HG03175 (cell line): ENCODE measurements around the gene SKOR1.
A peak's percentile ranks its signal among the peaks of the same experiment; 100 is the strongest.

ENCODE experiments used
- ATAC-seq: cut with Tn5 transposase; IDR thresholded peaks from one replicate; pipeline ENCODE4 v1.9.1; 2021; ENCODE audit warnings: mild to moderate bottlenecking, moderate library complexity; ENCODE audit not compliant: unreplicated experiment

Gene SKOR1

GRCh38 chr15:67845974-67846373 is 20.7 kb downstream of the SKOR1 start:
- no peak for ATAC-seq

GRCh38 chr15:67849538-67849937 is 24.2 kb downstream of the SKOR1 start:
- no peak for ATAC-seq

GRCh38 chr15:67850336-67850735 is 25.0 kb downstream of the SKOR1 start:
- no peak for ATAC-seq

- ATAC-seq = no peak
These were observed 25.8 kb downstream of the SKOR1 start for GRCh38 chr15:67850994-67851571.

- no peak for ATAC-seq
These were observed 27.1 kb downstream of the SKOR1 start for GRCh38 chr15:67852418-67852817.

GRCh38 chr15:67853454-67853853 is 28.1 kb downstream of the SKOR1 start:
- no peak for ATAC-seq

GRCh38 chr15:67854358-67854757 is 29.0 kb downstream of the SKOR1 start:
- no peak for ATAC-seq

GRCh38 chr15:67855842-67856241 is 30.5 kb downstream of the SKOR1 start:
- no peak for ATAC-seq

GRCh38 chr15:67857220-67857619 is 31.9 kb downstream of the SKOR1 start:
- ATAC-seq = no peak

GRCh38 chr15:67859331-67859946 is 34.1 kb downstream of the SKOR1 start:
- no peak for ATAC-seq

GRCh38 chr15:67861983-67862382 is 36.7 kb downstream of the SKOR1 start:
- ATAC-seq = no peak

GRCh38 chr15:67862750-67863441 is 37.6 kb downstream of the SKOR1 start:
- no peak for ATAC-seq

GRCh38 chr15:67863442-67863987 is 38.2 kb downstream of the SKOR1 start:
- ATAC-seq = peak; percentile 65

- no peak for ATAC-seq
These were observed 40.0 kb downstream of the SKOR1 start for GRCh38 chr15:67865331-67865730.

GRCh38 chr15:67865766-67866165 is 40.5 kb downstream of the SKOR1 start:
- no peak for ATAC-seq

- ATAC-seq = no peak
These were observed 44.4 kb downstream of the SKOR1 start for GRCh38 chr15:67869701-67870100.

- ATAC-seq = no peak
These were observed 45.6 kb downstream of the SKOR1 start for GRCh38 chr15:67870868-67871408.

GRCh38 chr15:67873777-67874176 is 48.5 kb downstream of the SKOR1 start:
- ATAC-seq = no peak

- ATAC-seq = no peak
These were observed 53.5 kb downstream of the SKOR1 start for GRCh38 chr15:67878712-67879206.

- no peak for ATAC-seq
These were observed 54.3 kb downstream of the SKOR1 start for GRCh38 chr15:67879440-67880129.

GRCh38 chr15:67880651-67881182 is 55.4 kb downstream of the SKOR1 start:
- ATAC-seq = no peak
